ENCODE results near the gene ATP8A2. TPM values are rescaled to one million over a fixed set of nuclear protein-coding genes. Genes with fewer than 3 reads are reported as not detected.

ATP8A2 gene
- total RNA-seq, 1 donor from 2014 or later: 1.3 TPM

- no peaks in the 10 kb centered on the region for H3K79me2 ChIP-seq (ENCODE audit: insufficient read depth, low read length)
These were observed 435.8 kb downstream of the ATP8A2 start for GRCh38 chr13:25807562-25807961.

DNA sequence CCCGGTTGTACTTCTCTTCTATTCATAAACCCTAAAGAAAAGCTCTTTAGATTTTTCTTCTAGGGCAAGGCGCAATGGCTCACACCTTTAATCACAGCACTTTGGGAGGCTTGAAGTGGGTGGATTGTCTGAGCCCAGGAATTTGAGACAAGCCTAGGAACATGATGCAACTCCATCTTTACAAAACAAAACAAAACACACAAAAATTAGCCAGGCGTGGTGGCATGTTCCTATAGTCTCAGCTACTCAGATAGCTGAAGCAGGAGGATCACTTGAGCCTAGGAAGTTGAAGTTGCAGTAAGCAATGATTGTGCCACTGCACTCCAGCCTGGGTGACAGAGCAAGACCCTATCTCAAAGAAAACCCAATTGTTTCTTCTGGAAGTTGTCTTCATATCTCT is 439.7 kb downstream of the ATP8A2 start:
- FAIRE-seq: no peak

More at GRCh38 chr13:25807562-25807961, 435.8 kb downstream of the ATP8A2 start:
- no peak overlapping the region for H3K27ac Mint-ChIP-seq (ENCODE audit: unreplicated experiment)
- no peak overlapping the region for H3K27ac ChIP-seq (ENCODE audit: low read depth, low read length)
- H3K27me3 ChIP-seq (ENCODE audit: insufficient read depth, low read length): no peaks in the 10 kb centered on the region
- no peaks in the 10 kb centered on the region for H3K4me1 ChIP-seq (ENCODE audit: insufficient read depth, low read length)
- no peaks in the 10 kb centered on the region for H4K20me1 ChIP-seq (ENCODE audit: insufficient read depth, low read length)
- no peaks in the 10 kb centered on the region for H3K36me3 Mint-ChIP-seq (ENCODE audit: low read depth, unreplicated experiment)
- peaks cover 7% of the 10 kb centered on the region for H3K4me1 Mint-ChIP-seq (ENCODE audit: low read depth, unreplicated experiment)
- DNase-seq (ENCODE audit: low read depth): no peak
- H3K9ac ChIP-seq (ENCODE audit: low read length): no peak overlapping the region
- no peaks in the 10 kb centered on the region for H3K36me3 ChIP-seq (ENCODE audit: insufficient read depth, low read length)
- no peak overlapping the region for H3K4me3 Mint-ChIP-seq (ENCODE audit: unreplicated experiment)
- FAIRE-seq: no peak
- no peak overlapping the region for H2AFZ ChIP-seq (ENCODE audit: low read depth, low read length)
- TF ChIP-seq, protein P1, sequence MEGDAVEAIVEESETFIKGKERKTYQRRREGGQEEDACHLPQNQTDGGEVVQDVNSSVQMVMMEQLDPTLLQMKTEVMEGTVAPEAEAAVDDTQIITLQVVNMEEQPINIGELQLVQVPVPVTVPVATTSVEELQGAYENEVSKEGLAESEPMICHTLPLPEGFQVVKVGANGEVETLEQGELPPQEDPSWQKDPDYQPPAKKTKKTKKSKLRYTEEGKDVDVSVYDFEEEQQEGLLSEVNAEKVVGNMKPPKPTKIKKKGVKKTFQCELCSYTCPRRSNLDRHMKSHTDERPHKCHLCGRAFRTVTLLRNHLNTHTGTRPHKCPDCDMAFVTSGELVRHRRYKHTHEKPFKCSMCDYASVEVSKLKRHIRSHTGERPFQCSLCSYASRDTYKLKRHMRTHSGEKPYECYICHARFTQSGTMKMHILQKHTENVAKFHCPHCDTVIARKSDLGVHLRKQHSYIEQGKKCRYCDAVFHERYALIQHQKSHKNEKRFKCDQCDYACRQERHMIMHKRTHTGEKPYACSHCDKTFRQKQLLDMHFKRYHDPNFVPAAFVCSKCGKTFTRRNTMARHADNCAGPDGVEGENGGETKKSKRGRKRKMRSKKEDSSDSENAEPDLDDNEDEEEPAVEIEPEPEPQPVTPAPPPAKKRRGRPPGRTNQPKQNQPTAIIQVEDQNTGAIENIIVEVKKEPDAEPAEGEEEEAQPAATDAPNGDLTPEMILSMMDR (IDR thresholded peaks at IDR 0.05; ENCODE audit: insufficient read depth, low read depth, low read length): no peak
- H3K9me3 Mint-ChIP-seq (ENCODE audit: unreplicated experiment): peaks cover 10% of the 10 kb centered on the region
- no peaks in the 10 kb centered on the region for H3K9me3 ChIP-seq (ENCODE audit: insufficient read depth, low read depth, low read length)
- H3K4me3 ChIP-seq (ENCODE audit: insufficient read depth, low read depth, low read length): no peak overlapping the region
- H3K4me2 ChIP-seq (ENCODE audit: low read length): no peak overlapping the region
- peaks cover 18% of the 10 kb centered on the region for H3K27me3 Mint-ChIP-seq (ENCODE audit: low read depth, unreplicated experiment)

GRCh38 chr13:25816239-25816638 is 444.5 kb downstream of the ATP8A2 start:
- no peak overlapping the region for H2AFZ ChIP-seq (ENCODE audit: low read depth, low read length)
- no peak overlapping the region for H3K4me3 ChIP-seq (ENCODE audit: insufficient read depth, low read depth, low read length)
- TF ChIP-seq EZH2 (IDR thresholded peaks at IDR 0.05; ENCODE audit: insufficient read depth, low read length): no peak
- TF ChIP-seq, protein P1 (IDR thresholded peaks at IDR 0.05; ENCODE audit: insufficient read depth, low read depth, low read length): no peak
- H3K9ac ChIP-seq (ENCODE audit: low read length): no peak overlapping the region
- H4K20me1 ChIP-seq (ENCODE audit: insufficient read depth, low read length): no peaks in the 10 kb centered on the region
- Mint-ChIP-seq H3K4me1 (ENCODE audit: low read depth, unreplicated experiment) (no peaks in the 10 kb centered on the region), H3K9me3 (ENCODE audit: unreplicated experiment) (peaks cover 3% of the 10 kb centered on the region), H3K27ac (ENCODE audit: unreplicated experiment) (no peak overlapping the region), H3K36me3 (ENCODE audit: low read depth, unreplicated experiment) (no peaks in the 10 kb centered on the region), H3K4me3 (ENCODE audit: unreplicated experiment) (no peak overlapping the region), H3K27me3 (ENCODE audit: low read depth, unreplicated experiment) (peaks cover 6% of the 10 kb centered on the region)
- DNase-seq (ENCODE audit: low read depth): no peak
- no peaks in the 10 kb centered on the region for H3K4me1 ChIP-seq (ENCODE audit: insufficient read depth, low read length)
- H3K4me2 ChIP-seq (ENCODE audit: low read length): no peak overlapping the region
- H3K9me3 ChIP-seq (ENCODE audit: insufficient read depth, low read depth, low read length): no peaks in the 10 kb centered on the region
- FAIRE-seq: no peak
- no peaks in the 10 kb centered on the region for H3K79me2 ChIP-seq (ENCODE audit: insufficient read depth, low read length)
- no peak overlapping the region for H3K27ac ChIP-seq (ENCODE audit: low read depth, low read length)
- H3K36me3 ChIP-seq (ENCODE audit: insufficient read depth, low read length): no peaks in the 10 kb centered on the region
- no peaks in the 10 kb centered on the region for H3K27me3 ChIP-seq (ENCODE audit: insufficient read depth, low read length)

More for the DNA sequence above, 439.7 kb downstream of the ATP8A2 start:
- H4K20me1 ChIP-seq (ENCODE audit: insufficient read depth, low read length): no peaks in the 10 kb centered on the region
- no peak overlapping the region for H3K9ac ChIP-seq (ENCODE audit: low read length)
- H3K36me3 Mint-ChIP-seq (ENCODE audit: low read depth, unreplicated experiment): no peaks in the 10 kb centered on the region
- no peak for TF ChIP-seq EZH2 (IDR thresholded peaks at IDR 0.05; ENCODE audit: insufficient read depth, low read length)
- TF ChIP-seq, protein P1 (IDR thresholded peaks at IDR 0.05; ENCODE audit: insufficient read depth, low read depth, low read length): no peak
- H3K4me1 ChIP-seq (ENCODE audit: insufficient read depth, low read length): no peaks in the 10 kb centered on the region
- no peaks in the 10 kb centered on the region for H3K27me3 ChIP-seq (ENCODE audit: insufficient read depth, low read length)
- H3K4me1 Mint-ChIP-seq (ENCODE audit: low read depth, unreplicated experiment): peaks cover under 1% of the 10 kb centered on the region
- no peak overlapping the region for H3K4me3 ChIP-seq (ENCODE audit: insufficient read depth, low read depth, low read length)
- no peaks in the 10 kb centered on the region for H3K36me3 ChIP-seq (ENCODE audit: insufficient read depth, low read length)
- H3K9me3 Mint-ChIP-seq (ENCODE audit: unreplicated experiment): peaks cover 9% of the 10 kb centered on the region
- H3K27ac ChIP-seq (ENCODE audit: low read depth, low read length): no peak overlapping the region
- no peaks in the 10 kb centered on the region for H3K79me2 ChIP-seq (ENCODE audit: insufficient read depth, low read length)
- no peak overlapping the region for H3K4me2 ChIP-seq (ENCODE audit: low read length)
- no peak overlapping the region for H2AFZ ChIP-seq (ENCODE audit: low read depth, low read length)
- H3K4me3 Mint-ChIP-seq (ENCODE audit: unreplicated experiment): no peak overlapping the region
- no peak for DNase-seq (ENCODE audit: low read depth)
- H3K27me3 Mint-ChIP-seq (ENCODE audit: low read depth, unreplicated experiment): peaks cover 15% of the 10 kb centered on the region
- no peak overlapping the region for H3K27ac Mint-ChIP-seq (ENCODE audit: unreplicated experiment)
- no peaks in the 10 kb centered on the region for H3K9me3 ChIP-seq (ENCODE audit: insufficient read depth, low read depth, low read length)

Data from astrocyte (in vitro differentiated cells and primary cell).